ENCODE results near the gene TFDP3.
A peak's percentile ranks its signal among the peaks of the same experiment; 100 is the strongest.

TFDP3 gene

GRCh38 chrX:133190877-133191738, 27.0 kb downstream of the TFDP3 start:
- no peak overlapping the region for H3K4me3 ChIP-seq (ENCODE audit: low read length)
- no peak for TF ChIP-seq CTCF (IDR thresholded peaks at IDR 0.05; ENCODE audit: insufficient read depth, low read depth, low read length, missing control alignments)
- DNase-seq (ENCODE audit: low read depth), result no peak

GRCh38 chrX:133189195-133189594, 29.0 kb downstream of the TFDP3 start:
- DNase-seq (ENCODE audit: low read depth), result no peak
- H3K4me3 ChIP-seq (ENCODE audit: low read length), result no peak overlapping the region
- TF ChIP-seq CTCF (IDR thresholded peaks at IDR 0.05; ENCODE audit: insufficient read depth, low read depth, low read length, missing control alignments), result no peak

- no peak for DNase-seq (ENCODE audit: low read depth)
- no peak for TF ChIP-seq CTCF (IDR thresholded peaks at IDR 0.05; ENCODE audit: insufficient read depth, low read depth, low read length, missing control alignments)
- no peak overlapping the region for H3K4me3 ChIP-seq (ENCODE audit: low read length)
Observed at GRCh38 chrX:133188631-133189030, 29.5 kb downstream of the TFDP3 start.

GRCh38 chrX:133185938-133186337, 32.2 kb downstream of the TFDP3 start:
- no peak for TF ChIP-seq CTCF (IDR thresholded peaks at IDR 0.05; ENCODE audit: insufficient read depth, low read depth, low read length, missing control alignments)
- H3K4me3 ChIP-seq (ENCODE audit: low read length), result no peak overlapping the region

GRCh38 chrX:133185119-133185518, 33.0 kb downstream of the TFDP3 start:
- H3K4me3 ChIP-seq (ENCODE audit: low read length), result no peak overlapping the region
- no peak for DNase-seq (ENCODE audit: low read depth)
- TF ChIP-seq CTCF (IDR thresholded peaks at IDR 0.05; ENCODE audit: insufficient read depth, low read depth, low read length, missing control alignments), result no peak

More at GRCh38 chrX:133185938-133186337, 32.2 kb downstream of the TFDP3 start:
- peak; percentile 85 for DNase-seq (ENCODE audit: low read depth)

GRCh38 chrX:133183806-133184205, 34.3 kb downstream of the TFDP3 start:
- no peak overlapping the region for H3K4me3 ChIP-seq (ENCODE audit: low read length)
- no peak for TF ChIP-seq CTCF (IDR thresholded peaks at IDR 0.05; ENCODE audit: insufficient read depth, low read depth, low read length, missing control alignments)
- DNase-seq (ENCODE audit: low read depth), result peak; percentile 59

- no peak for DNase-seq (ENCODE audit: low read depth)
- H3K4me3 ChIP-seq (ENCODE audit: low read length), result no peak overlapping the region
- no peak for TF ChIP-seq CTCF (IDR thresholded peaks at IDR 0.05; ENCODE audit: insufficient read depth, low read depth, low read length, missing control alignments)
Observed at GRCh38 chrX:133179500-133179899, 38.7 kb downstream of the TFDP3 start.
